Keratinocyte (primary cell): Measurements from ENCODE around the gene MYL10. TPM values are rescaled to one million over a fixed set of nuclear protein-coding genes. Genes with fewer than 3 reads are reported as not detected.

Experiments used
- DNase-seq: peaks from one replicate; pipeline ENCODE4 v3.0.0-alpha.2; 2011; ENCODE audit warnings: low read depth, missing footprints, low spot score
- FAIRE-seq: peaks from 2 replicates; lab custom pipeline; 2011; peaks lifted over from hg19 to GRCh38; lab: Jason Lieb, UNC
- H2AFZ ChIP-seq: 2 replicates; pipeline ENCODE4 v1.6.0; 2012; ENCODE audit warnings: low read length, control low read depth, inconsistent platforms; ENCODE audit not compliant: control insufficient read depth
- H3K27ac ChIP-seq: 2 replicates; pipeline ENCODE4 v1.5.1; 2011; ENCODE audit warnings: low read length; ENCODE audit not compliant: control insufficient read depth, insufficient read depth
- H3K27me3 ChIP-seq: 3 replicates; pipeline ENCODE4 v1.6.0; 2011; ENCODE audit warnings: low read length; ENCODE audit not compliant: control insufficient read depth, insufficient read depth; ENCODE audit errors: extremely low read depth
- H3K36me3 ChIP-seq, 2 experiments: 2 replicates in 1 of 2; 3 replicates in 1 of 2; pipeline ENCODE4 v1.5.1; 2011; ENCODE audit warnings: low read length in 2 of 2, mild to moderate bottlenecking in 1 of 2; ENCODE audit not compliant: control insufficient read depth in 2 of 2, insufficient read depth in 2 of 2; ENCODE audit errors: extremely low read depth in 1 of 2
- H3K4me1 ChIP-seq: 3 replicates; pipeline ENCODE4 v1.5.1; 2011; ENCODE audit warnings: low read length; ENCODE audit not compliant: control insufficient read depth, insufficient read depth; ENCODE audit errors: extremely low read depth
- H3K4me2 ChIP-seq: 3 replicates; pipeline ENCODE4 v1.6.0; 2011; ENCODE audit warnings: low read depth, low read length; ENCODE audit not compliant: control insufficient read depth, insufficient read depth; ENCODE audit errors: extremely low read depth
- H3K4me3 ChIP-seq, 3 experiments: fragments of 200-600 bp in 1 of 3; sonication (generic) in 1 of 3; 2 replicates in 2 of 3; 3 replicates in 1 of 3; pipeline ENCODE4 v1.5.1; 2011 to 2016; ENCODE audit warnings: low read length in 3 of 3, mild to moderate bottlenecking in 3 of 3, control low read depth in 2 of 3, inconsistent platforms in 1 of 3, low read depth in 1 of 3, mixed read lengths in 1 of 3, mixed run types in 1 of 3, moderate library complexity in 1 of 3; ENCODE audit not compliant: control insufficient read depth in 2 of 3, insufficient read depth in 2 of 3; ENCODE audit errors: extremely low read depth in 1 of 3
- H3K79me2 ChIP-seq: 2 replicates; pipeline ENCODE4 v1.6.0; 2012; ENCODE audit warnings: low read length; ENCODE audit not compliant: control insufficient read depth, insufficient read depth
- H3K9ac ChIP-seq: 3 replicates; pipeline ENCODE4 v1.6.0; 2011; ENCODE audit warnings: low read length; ENCODE audit not compliant: control insufficient read depth, insufficient read depth; ENCODE audit errors: extremely low read depth
- H3K9me1 ChIP-seq: 3 replicates; pipeline ENCODE4 v1.6.0; 2011; ENCODE audit warnings: low read length; ENCODE audit not compliant: control insufficient read depth, insufficient read depth; ENCODE audit errors: extremely low read depth
- H3K9me3 ChIP-seq: 2 replicates; pipeline ENCODE4 v1.5.1; 2012; ENCODE audit warnings: low read depth, low read length; ENCODE audit not compliant: control insufficient read depth
- H4K20me1 ChIP-seq: 3 replicates; pipeline ENCODE4 v1.6.0; 2011; ENCODE audit warnings: low read length; ENCODE audit not compliant: control insufficient read depth, insufficient read depth; ENCODE audit errors: extremely low read depth
- EZH2 ChIP-seq: IDR thresholded peaks from one replicate; pipeline ENCODE4 v1.6.1; 2012; ENCODE audit warnings: inconsistent platforms, mild to moderate bottlenecking, low read length, moderate library complexity
- dilution Hi-C: fragments of 300-500 bp; cut with MboI; formaldehyde crosslinking; loops from one replicate; pipeline ENCODE4 v1.7.0; 2020; ENCODE audit warnings: low sequenced_read_pairs; ENCODE audit not compliant: extremely low pct_ligation_motif_present
- polyA plus RNA-seq, 5 experiments: library from polyadenylated mRNA; depleted of rRNA in 3 of 5; stranded (reverse) in 3 of 5; stranded (forward) in 1 of 5; unstranded in 1 of 5; fragments of >200 nt; gene quantifications; 1 replicate in 1 of 5; 2 replicates in 3 of 5; 3 replicates in 1 of 5; pipeline versions ENCODE4 v1.2.1 to v1.2.3, GENCODE V29; 2011 to 2012; ENCODE audit warnings: missing spikeins in 2 of 5, low read depth in 1 of 5, low replicate concordance in 1 of 5
- TF ChIP-seq, protein P1 (sequence below), 3 experiments: IDR thresholded peaks in 1 of 3; conservative IDR thresholded peaks in 1 of 3; optimal IDR thresholded peaks in 1 of 3; 2 replicates in 2 of 3; 3 replicates in 1 of 3; pipeline versions ENCODE3 to v1.5.1; 2011; ENCODE audit warnings: low read length in 3 of 3, mild to moderate bottlenecking in 3 of 3, moderate library complexity in 2 of 3, control low read depth in 1 of 3, inconsistent platforms in 1 of 3; ENCODE audit not compliant: insufficient read depth in 2 of 3; ENCODE audit errors: extremely low read depth in 1 of 3

The MYL10 gene
- polyA plus RNA-seq, 1 donor (not counting 4 experiments of a cell fraction or from before 2014, with no cell fraction given): not detected

DNA sequence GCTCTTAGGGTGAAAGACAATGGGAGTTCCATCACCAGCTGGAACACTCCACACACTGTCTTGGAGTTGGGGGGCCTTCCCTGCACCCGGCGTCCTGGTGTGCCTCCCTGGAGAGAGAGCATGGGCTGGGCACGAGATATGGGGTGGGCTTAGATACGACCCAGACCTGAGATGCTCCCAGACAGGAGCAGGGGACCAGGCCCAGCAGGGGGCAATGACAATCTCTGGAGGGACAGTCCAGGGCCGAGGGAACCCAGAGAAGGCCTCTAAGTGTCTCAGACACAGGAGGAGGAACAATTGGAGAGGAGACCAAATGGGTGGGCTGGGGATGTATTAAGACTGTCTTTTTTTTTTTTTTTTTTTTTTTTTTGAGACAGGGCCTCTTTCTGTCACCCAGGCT, 40.0 kb downstream of the MYL10 start:
- peaks cover 4% of the 10 kb centered on the region for H3K27me3 ChIP-seq
- no peaks in the 10 kb centered on the region for H3K4me1 ChIP-seq
- H4K20me1 ChIP-seq: no peaks in the 10 kb centered on the region
- DNase-seq (no peak), FAIRE-seq (no peak)
- H3K36me3 ChIP-seq: no peaks in the 10 kb centered on the region
- H3K27ac ChIP-seq: no peak overlapping the region
- no peaks in the 10 kb centered on the region for H3K9me3 ChIP-seq
- H3K79me2 ChIP-seq: no peaks in the 10 kb centered on the region
- H3K9ac ChIP-seq: no peak overlapping the region
- no peak overlapping the region for H2AFZ ChIP-seq
- no peaks in the 10 kb centered on the region for H3K9me1 ChIP-seq
- TF ChIP-seq, protein P1, sequence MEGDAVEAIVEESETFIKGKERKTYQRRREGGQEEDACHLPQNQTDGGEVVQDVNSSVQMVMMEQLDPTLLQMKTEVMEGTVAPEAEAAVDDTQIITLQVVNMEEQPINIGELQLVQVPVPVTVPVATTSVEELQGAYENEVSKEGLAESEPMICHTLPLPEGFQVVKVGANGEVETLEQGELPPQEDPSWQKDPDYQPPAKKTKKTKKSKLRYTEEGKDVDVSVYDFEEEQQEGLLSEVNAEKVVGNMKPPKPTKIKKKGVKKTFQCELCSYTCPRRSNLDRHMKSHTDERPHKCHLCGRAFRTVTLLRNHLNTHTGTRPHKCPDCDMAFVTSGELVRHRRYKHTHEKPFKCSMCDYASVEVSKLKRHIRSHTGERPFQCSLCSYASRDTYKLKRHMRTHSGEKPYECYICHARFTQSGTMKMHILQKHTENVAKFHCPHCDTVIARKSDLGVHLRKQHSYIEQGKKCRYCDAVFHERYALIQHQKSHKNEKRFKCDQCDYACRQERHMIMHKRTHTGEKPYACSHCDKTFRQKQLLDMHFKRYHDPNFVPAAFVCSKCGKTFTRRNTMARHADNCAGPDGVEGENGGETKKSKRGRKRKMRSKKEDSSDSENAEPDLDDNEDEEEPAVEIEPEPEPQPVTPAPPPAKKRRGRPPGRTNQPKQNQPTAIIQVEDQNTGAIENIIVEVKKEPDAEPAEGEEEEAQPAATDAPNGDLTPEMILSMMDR (optimal IDR thresholded peaks at IDR 0.05 in 1 of 3, IDR thresholded peaks at IDR 0.05 in 1 of 3, conservative IDR thresholded peaks at IDR 0.05 in 1 of 3; ENCODE audit: extremely low read depth in 1 of 3, insufficient read depth in 2 of 3, low read length in 3 of 3): no peak
- no peak for TF ChIP-seq EZH2
- dilution Hi-C loops: no loop called here
- H3K4me2 ChIP-seq: no peak overlapping the region
- H3K4me3 ChIP-seq: no peak overlapping the region

DNA sequence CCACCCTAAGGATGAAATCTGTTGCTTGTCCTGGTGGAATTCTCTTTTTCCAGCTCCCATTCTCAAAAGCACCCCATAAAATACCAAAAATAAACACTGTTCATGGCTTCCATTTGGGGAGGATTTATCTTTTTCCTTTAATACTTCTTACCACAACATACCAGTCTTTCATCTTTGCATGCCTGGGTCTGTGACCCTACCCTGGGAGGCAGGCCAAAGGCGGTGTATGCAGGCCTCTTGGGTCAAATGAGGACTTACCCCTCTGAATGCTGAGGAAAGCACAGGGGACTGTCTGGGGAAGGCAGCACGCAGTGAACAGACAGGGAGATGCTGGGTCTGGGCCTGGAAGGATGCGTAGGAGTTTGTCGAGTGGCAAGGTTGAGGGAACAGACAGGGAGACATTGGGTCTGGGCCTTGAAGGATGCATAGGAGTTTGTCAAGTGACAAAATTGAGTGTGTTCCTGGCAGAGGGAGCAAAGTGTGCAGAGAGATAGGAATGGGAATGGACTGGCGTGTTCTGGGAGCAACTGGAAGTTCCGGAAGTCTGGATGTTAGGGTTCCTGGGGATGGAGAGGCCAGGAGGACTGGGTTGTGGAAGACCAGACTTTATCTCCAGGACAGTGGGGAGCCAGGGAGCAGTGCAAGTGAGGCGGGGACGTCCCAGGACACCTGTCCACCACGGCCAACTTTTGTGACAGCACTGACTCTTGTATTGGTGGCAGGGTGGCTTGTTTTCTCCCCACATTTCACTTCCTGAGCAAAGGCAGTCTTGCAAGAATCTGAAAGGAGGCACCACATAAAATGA, 40.8 kb downstream of the MYL10 start:
- dilution Hi-C loops: no loop called here
- Histone ChIP-seq H3K4me1 (no peaks in the 10 kb centered on the region), H3K9ac (no peak overlapping the region), H4K20me1 (no peaks in the 10 kb centered on the region), H3K36me3 (no peaks in the 10 kb centered on the region), H3K9me1 (no peaks in the 10 kb centered on the region), H3K4me3 (no peak overlapping the region), H3K27ac (no peak overlapping the region), H3K79me2 (no peaks in the 10 kb centered on the region), H2AFZ (no peak overlapping the region), H3K27me3 (peaks cover 4% of the 10 kb centered on the region), H3K9me3 (no peaks in the 10 kb centered on the region), H3K4me2 (no peak overlapping the region)
- TF ChIP-seq, protein P1 (optimal IDR thresholded peaks at IDR 0.05 in 1 of 3, IDR thresholded peaks at IDR 0.05 in 1 of 3, conservative IDR thresholded peaks at IDR 0.05 in 1 of 3; ENCODE audit: extremely low read depth in 1 of 3, insufficient read depth in 2 of 3, low read length in 3 of 3): no peak
- TF ChIP-seq EZH2: no peak
- no peak for FAIRE-seq
- no peak for DNase-seq
